UCSD-AML1 (cell line): Measurements from ENCODE around the gene CMTR1.
"Not testable (repeated sequence)": the region's sequence is repeated elsewhere in the genome, so short reads cannot be mapped to it uniquely, and the experiment has no call there.

Experiments used
- DNase-seq: peaks from one replicate; lab custom pipeline; 2025; ENCODE audit not compliant: unreplicated experiment; lab: John Stamatoyannopoulos, UW

Gene CMTR1, protein sequence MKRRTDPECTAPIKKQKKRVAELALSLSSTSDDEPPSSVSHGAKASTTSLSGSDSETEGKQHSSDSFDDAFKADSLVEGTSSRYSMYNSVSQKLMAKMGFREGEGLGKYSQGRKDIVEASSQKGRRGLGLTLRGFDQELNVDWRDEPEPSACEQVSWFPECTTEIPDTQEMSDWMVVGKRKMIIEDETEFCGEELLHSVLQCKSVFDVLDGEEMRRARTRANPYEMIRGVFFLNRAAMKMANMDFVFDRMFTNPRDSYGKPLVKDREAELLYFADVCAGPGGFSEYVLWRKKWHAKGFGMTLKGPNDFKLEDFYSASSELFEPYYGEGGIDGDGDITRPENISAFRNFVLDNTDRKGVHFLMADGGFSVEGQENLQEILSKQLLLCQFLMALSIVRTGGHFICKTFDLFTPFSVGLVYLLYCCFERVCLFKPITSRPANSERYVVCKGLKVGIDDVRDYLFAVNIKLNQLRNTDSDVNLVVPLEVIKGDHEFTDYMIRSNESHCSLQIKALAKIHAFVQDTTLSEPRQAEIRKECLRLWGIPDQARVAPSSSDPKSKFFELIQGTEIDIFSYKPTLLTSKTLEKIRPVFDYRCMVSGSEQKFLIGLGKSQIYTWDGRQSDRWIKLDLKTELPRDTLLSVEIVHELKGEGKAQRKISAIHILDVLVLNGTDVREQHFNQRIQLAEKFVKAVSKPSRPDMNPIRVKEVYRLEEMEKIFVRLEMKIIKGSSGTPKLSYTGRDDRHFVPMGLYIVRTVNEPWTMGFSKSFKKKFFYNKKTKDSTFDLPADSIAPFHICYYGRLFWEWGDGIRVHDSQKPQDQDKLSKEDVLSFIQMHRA

DNA sequence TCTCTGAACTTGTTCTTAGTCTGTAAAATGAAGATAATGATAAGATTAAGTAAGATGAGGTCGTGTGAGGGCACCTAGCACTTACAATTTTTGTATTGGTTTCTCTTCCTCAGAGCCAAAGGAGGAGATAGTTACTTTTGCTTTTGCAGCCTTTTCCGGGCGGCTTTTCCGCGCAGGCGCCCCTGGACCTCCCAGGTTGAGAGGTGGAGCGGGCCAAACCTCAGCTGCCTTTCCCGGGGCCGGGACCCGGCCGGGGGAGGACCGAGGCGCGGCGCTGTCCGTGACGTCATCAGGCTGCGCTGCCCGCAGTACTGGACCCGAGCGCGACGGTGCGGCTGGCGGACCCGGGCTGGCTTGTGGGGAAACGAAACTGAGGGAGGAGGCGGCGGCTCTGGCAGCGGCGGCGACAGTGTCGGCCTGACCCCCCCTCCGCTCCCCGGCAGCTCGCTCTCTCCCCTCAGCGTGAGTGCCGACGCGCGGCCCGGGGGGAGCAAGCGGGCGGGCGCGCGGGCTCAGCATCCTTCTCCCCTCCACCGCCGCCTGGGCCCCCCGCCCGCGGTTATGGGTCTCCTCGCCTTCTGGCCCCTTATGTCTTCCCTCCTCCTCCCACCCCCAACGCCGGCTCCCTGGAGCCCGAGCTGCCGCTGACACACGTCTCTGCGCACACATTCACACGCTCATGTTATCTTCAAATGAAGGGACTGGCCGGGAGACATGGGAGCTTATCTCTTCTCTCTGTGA is at the start of gene CMTR1:
TSS of gene CMTR1 (plus strand) at position 306 of the 741 bp plus-strand sequence. CDS start 2,409 bp downstream, outside the sequence.
- peak; percentile 93 for DNase-seq

DNA sequence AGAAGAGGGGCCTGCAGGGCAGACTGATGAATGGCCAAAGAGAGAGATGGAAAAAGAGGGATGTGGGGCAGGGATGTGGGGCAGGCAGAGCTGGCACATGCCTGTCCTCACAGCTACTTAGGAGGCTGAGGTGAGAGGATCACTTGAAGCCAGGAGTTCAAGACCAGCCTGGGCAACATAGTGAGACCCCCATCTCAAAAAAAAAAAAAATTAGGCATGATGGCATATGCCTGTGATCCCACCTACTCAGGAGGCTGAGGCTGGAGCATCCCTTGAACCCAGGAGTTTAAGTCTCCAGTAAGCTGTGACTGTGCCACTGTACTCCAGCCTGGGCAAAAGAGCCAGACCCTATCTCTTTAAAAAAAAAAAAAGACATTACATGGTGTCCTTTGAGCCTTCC is 44.4 kb upstream of the CMTR1 start:
- no peak for DNase-seq

DNA sequence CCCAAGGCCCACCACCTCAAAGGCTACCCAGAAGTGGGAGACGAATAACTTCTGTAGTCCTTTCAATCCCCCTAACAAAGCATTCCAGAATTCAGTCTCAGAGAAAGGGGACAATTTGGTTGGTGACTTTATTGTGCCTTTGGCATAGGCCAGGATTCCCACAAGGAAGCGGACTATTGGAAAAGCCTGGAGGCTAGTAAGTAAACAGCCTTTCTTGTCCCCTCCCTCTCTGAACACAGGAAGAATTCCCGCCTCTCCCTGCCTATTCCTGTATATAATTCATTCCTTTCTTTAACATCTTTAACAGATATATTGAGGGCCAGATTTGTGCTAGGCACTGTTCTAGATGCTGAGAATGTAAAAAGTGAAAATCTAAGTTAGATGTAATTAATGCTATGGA is 43.2 kb upstream of the CMTR1 start:
- no peak for DNase-seq

DNA sequence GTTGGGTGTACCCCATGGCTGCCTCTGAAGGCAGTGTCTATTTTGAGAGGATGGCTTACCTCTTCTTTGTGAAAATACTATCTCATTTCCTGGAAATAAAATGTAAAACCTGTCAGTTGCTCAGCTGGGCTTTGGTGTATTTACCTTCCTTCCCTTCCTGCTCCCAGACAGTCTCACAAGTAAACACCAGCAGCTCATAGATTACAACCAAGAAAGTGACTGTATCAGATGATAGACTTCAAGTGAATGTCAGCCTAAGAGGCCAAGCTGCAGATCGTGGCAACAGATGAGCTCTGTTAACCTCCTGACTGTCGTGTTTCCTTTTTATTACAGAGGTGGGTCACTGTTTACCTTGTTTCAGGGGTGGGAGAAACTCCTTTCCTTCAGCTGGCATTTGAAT is 41.9 kb upstream of the CMTR1 start:
- DNase-seq: no peak

DNA sequence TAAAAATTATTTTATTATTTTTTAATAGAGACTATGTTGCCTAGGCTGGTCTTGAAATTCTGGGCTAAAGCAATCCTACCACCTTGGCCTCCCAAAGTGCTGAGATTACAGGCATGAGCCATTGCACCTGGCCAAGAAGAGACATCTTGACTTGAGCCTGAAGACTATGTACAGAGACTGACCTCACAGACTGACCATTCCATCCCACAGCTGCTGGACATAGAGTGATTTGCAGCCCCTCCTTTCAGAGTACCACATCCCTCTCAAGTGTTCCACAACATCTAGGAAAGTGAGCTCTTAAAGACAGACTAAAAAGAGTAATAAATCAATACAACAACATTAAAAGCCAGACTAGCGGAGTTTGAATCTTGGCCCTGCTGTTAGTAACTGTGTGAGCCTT is 40.2 kb upstream of the CMTR1 start:
- no peak for DNase-seq

DNA sequence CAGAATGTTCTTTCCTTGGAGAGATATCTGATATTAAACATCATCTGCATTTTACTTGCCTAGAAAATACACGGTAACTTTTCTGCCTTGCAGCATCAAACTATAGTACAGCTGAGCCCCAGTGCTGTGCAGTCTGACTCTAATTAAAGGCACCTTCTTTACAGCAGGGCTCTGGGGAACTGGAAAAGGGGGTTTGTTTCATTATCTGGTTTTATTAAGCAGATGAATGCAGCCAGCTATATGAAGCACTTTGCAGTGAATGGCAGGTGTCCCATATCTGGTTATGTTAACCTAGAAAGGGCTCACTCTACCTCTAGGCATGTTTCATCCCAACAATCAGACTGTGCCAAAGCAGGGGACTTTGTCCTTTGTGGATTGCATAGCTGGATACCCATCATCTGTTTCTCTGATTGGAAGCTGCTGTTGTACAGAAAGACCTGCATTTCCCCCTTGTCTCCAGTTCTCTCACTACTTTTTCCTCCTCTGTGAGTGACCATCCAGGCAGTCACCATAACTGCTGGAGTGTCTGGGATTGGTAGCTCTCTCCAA is 39.6 kb upstream of the CMTR1 start:
- no peak for DNase-seq

DNA sequence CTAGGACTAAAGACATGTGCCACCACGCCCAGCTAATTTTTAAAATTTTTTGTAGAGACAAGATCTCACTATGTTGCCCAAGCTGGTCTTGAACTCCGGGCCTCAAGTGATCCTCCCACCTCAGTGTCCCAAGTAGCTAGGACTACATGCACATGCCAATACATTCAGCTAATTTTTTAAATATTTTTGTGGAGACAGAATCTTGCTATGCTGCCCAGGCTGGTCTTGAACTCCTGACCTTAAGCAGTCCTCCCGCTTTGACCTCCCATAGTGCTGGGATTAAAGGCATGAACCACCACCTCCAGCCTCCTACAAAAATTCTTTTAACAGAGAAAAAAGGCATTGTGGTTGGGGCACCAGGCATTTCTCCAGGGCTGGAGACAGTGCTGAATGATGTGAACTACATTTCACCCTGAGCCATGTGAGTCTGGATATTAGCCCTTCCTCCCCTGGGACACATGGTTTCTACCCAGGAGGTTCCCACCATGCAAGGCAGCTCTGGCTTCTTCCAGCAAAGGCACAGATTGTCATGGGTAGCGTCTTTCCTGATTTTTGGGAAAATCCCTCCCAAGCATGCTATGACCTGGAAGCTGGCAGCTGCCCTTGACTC is 36.3 kb upstream of the CMTR1 start:
- no peak for DNase-seq

DNA sequence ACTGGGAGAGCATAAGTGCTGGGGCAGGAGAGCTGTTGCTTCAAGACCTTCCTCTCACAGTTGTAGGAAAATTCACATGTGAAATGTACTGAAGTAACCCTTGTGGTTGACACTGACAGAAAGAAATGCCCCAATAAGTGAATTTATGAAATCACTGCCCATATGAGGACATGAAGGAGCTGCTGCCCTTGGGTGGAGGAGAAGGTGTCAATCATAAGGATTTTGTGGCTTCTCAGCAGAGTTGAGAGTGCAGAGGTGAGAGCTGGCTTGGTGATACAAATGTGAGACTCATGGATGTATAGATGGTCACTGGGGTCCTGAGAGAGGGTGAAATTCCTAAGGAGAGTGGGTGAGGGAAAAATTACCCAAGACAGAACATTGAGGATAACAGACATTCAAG is 33.9 kb upstream of the CMTR1 start:
- DNase-seq: no peak

DNA sequence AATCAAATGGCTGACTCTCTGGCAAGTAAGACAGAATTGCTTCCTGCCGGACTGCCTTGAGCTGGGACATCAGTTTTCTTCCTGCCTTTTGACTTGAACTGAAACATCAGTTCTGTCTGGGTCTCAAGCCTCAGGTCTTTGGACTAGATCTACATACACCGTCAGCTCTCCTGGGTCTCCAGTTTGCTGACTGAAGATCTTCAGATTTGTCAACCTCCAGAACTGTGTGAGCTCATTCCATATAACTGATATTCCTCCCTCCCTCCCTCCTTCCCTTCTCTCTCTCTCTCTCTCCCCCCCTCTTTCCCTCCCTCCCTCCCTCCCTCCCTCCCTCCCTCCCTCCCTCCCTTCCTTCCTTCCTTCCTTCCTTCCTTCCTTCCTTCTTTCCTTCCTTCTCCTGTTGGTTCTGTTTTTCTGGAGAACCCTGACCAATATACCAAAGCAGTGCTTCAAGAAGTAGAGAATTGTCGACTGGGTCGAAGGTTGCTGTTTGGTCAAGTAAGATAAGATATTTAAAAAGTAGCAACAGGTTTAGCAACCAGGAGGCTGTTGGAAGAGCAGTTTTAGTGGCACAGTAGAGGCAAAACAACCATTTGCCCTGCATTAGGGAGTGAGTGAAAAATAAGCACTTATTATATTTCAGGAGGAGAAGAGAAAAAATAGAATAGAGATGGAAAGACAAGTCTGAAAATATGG is 33.1 kb upstream of the CMTR1 start:
- DNase-seq: no peak

DNA sequence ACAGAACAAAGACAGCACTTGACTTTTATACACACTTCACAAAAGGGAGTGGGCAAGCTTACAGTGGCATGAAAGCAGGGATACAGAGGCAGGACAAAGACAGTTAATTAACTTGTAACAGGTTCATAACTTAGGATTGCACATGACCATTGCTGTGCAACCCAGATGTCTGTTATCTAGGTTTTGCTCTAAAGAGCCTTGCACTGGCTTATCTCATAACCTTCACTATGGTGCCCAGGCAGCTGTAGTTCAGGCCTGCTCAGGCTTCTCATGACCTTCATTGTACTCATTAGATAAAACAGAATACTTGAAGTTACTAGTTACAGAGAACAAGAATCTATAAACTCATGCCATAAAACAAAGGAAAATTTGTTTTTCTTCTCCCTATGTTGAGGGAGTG is 31.4 kb upstream of the CMTR1 start:
- not testable (repeated sequence) for DNase-seq

DNA sequence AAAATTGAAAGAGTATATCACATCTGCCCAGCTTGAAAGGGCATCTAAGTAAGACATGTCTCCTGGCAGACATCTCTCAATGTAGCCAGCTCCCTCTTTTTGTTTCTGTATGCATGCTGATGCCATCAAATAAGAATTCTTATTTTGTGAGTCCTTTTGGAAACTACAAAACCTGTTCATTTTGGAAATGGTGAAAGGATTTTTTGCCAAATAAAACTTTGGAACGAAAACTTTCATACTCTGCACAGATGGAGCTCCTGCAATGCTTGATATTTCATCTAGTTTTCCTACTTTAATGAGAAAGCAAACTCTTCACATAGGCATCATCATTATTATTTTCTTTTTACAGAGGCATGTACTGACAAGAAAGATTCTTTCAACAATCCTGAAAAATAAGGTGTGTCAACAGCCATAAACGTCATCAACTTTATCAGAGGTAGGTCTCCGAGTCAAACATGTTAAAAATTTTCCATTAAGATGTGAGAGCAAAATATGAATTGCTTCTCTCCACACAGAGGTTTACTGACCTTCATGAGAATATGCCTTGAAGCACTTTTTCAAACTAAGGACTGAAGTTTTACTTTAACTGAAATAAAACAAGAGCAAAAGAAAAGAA is 26.2 kb upstream of the CMTR1 start:
- no peak for DNase-seq

DNA sequence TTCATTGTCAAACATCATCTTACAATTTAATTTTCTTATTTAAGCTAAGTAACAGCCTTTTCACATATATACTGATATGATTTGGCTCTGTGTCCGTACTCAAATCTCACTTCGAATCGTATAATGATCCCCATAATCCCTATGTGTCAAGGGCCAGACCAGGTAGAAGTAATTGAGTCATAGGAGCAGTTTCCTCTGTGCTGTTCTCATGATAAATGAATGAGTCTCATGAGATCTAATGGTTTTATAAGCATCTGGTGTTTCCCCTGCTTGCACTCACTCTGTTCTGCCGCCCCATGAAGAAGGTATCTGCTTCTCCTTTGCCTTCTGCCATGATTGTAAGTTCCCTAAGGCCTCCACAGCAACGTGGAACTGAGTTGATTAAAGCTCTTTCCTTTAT is 25.1 kb upstream of the CMTR1 start:
- no peak for DNase-seq

DNA sequence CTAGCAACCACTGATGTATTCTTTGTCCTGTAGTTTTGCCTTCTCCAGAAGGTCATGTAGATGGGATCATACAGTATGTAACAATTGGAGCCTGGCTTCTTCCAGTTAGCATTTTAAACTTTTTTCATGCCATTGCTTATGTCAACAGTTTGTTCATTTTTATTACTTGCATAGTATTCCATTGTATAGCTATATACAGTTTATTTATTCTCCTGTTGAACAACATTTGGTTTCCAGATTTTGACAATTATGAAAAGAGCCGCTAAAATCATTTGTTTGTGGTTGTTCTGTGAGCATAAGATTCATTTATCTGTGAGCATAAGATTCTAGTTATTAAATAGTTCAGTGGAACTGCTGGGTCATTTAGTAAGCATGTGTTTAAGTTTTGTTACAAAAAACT is 23.5 kb upstream of the CMTR1 start:
- no peak for DNase-seq

DNA sequence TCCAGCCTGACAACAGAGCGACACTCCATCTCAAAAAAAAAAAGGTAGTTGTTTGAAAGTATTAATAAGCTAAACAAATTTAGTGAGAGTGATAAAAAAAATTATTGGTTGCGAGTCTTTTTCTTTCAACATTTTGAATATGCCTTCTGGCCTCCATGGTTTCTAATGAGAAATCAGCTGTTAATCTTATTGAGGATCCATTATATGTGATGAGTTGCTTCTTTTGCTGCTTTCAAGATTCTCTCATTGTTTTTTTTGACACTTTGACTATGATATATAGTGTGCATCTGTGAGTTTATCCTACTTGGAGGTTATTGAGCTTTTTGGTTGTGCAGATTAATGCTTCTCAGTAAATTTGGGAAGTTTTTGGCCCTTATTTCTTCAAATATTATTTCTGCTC is 15.6 kb upstream of the CMTR1 start:
- DNase-seq: no peak

DNA sequence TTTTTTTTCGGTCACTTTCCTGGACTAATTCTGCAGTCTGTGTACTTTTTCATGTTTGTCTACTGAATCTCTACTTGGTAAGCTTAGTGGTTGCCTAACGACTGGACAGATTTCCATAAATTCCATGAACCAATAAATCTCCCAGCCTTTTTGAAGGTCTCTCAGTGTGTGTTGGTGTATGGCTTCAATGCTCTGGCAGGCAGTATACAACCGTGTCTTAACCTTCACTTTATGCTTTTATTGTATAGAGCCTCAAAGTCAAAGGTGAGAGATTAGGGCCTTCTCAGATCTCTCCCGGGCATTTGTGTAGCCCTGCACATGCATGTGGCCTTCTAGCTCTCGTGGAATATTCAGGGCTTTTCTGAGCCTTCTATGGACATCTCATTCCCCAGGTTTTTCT is 14.3 kb upstream of the CMTR1 start:
- DNase-seq: no peak

DNA sequence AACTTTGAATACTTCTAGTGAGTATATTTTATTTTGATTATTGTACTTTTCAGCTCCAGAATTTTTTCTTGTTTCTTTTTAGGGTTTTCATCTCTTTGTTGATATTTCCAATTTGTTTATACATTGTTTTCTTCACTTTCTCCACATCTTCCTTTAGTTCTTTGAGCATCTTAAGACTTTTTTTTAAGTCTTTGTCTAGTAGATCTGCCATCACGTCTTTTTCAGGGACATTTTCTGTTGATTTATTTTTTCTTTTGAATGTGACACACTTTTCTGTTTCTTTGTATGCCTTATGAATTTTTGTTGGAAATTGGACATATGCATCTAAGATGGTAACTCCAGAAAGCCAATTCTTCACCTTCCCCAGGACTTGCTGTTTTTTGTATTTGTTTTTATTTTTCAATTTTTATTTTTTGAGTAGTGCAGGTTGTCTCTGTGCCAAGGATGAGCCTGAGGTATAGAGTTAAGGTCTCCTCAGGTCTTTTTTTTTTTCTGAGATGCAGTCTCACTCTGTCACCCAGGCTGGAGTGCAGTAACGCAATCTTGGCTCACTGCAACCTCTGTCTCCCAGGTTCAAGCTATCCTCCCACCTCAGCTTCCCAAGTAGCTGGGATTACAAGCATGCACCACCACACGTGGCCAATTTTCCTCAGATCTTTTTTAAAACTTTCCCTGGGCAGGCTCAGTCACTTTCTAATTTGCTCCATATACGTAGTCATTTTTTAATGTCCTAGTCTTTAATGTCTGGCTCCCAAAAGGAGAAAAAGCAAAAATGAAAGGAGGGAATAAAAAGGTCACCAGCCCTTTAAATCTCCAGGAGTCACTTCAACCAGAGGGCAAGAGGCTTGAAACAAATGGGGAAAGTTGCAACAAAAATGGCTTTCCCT is 6.7 kb upstream of the CMTR1 start:
- DNase-seq: no peak

DNA sequence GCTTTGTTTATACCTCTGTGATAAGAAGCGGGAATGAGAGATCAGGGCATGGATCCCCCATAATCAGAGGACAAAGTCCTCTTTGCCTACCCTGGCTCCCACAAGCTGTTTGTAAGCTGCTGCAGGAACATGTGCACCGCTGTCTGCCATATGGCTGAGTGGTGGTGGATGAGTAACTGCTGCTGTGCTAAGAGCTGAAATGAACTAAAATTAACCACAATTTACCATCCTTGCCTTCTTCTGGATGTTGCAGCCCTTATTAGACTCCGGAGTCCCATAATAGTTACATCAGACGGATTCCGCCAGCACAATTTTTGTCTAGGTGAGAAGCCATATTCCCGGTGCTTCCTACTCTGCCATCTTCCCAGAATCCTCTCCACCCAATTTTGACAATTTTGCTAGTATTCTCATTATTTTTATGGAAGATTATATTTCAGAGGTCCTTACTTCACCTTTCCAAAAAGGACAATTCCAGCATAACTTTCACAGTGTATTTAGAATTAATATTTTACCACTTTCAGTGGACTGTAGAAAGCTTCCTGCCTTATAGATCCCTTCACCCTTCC is 6.0 kb upstream of the CMTR1 start:
- DNase-seq: no peak

DNA sequence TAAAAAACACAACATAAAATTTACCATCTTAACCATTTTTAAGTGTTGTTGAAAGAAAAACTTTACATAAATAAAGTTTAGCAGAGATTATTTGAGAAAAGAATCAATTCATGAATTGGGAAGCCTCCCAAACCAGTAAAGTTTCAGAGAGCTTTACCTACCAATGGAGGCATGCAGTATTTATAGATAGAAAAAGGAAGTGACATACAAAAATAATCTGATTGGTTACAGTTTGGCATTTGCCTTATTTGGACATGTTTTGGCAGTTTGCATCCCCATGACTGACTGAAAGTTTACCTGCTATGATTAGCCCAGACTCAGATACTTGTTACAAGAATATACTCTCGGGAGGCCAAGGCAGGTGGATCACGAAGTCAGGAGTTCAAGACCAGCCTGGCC is 3.7 kb upstream of the CMTR1 start:
- DNase-seq: no peak

DNA sequence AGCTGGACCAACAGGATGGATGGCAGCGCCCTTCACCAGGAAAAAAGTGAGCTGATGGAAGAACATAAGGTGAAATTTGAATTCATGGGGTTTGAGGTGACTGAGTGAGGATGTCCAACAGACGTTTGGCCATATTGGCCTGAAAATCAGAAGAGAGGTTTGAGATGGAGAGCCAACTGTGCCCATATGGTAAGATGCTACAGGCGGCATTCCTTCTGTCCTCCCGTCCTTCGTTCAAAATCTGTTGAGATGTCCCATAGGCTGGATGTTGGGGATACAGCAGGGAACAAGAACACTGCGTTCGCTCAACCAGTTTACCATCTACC is 468 bp upstream of the CMTR1 start:
- DNase-seq: no peak
